Activated CD8-positive, alpha-beta T cell treated with anti-CD3 and anti-CD28 coated beads for 36 hours (primary cell): ENCODE measurements around the gene PRRC2B. TPM values are rescaled to one million over a fixed set of nuclear protein-coding genes. Genes with fewer than 3 reads are reported as not detected.

Experiments
- ATAC-seq: fragments of 200-7000 bp; cut with Tn5 transposase; one replicate; pipeline ENCODE4 v1.10.0; 2021; ENCODE audit warnings: mild to moderate bottlenecking, moderate library complexity
- CTCF ChIA-PET: fragments of 350-600 bp; sonication (Branson Sonifier 250); formaldehyde crosslinking; loops from one replicate; lab custom pipeline; 2021; ENCODE audit warnings: antibody characterized with exemption; lab: Charles Lee
- POLR2A ChIA-PET: fragments of 350-600 bp; sonication (Branson Sonifier 250); formaldehyde crosslinking; loops from one replicate; lab custom pipeline; 2021; ENCODE audit warnings: antibody characterized with exemption; lab: Charles Lee
- DNase-seq: peaks from one replicate; pipeline ENCODE4 v3.0.0-alpha.2; 2020
- H3K27ac Mint-ChIP-seq: one replicate; pipeline ENCODE4 v1.8.0; 2021; ENCODE audit warnings: mild to moderate bottlenecking, mixed read lengths
- H3K27me3 Mint-ChIP-seq: one replicate; pipeline ENCODE4 v1.8.0; 2021; ENCODE audit warnings: mixed read lengths
- H3K36me3 Mint-ChIP-seq: one replicate; pipeline ENCODE4 v1.8.0; 2021; ENCODE audit warnings: low read depth, mixed read lengths
- H3K4me1 Mint-ChIP-seq: one replicate; pipeline ENCODE4 v1.8.0; 2021; ENCODE audit warnings: low read depth, mixed read lengths
- H3K4me3 Mint-ChIP-seq: one replicate; pipeline ENCODE4 v1.8.0; 2021; ENCODE audit warnings: mild to moderate bottlenecking, moderate library complexity, mixed read lengths
- H3K9me3 Mint-ChIP-seq: one replicate; pipeline ENCODE4 v1.8.0; 2021; ENCODE audit warnings: mixed read lengths
- CTCF ChIP-seq: fragments of 200-600 bp; IDR thresholded peaks from one replicate; pipeline ENCODE4 v1.8.0; 2022; ENCODE audit warnings: antibody characterized with exemption, mild to moderate bottlenecking
- intact Hi-C: fragments of 100-400 bp; cut with micrococcal nuclease; formaldehyde crosslinking; loops from one replicate; pipeline ENCODE4 v1.10.0; 2022
- total RNA-seq, 2 experiments: library from RNA; stranded (reverse); gene quantifications; one replicate each; pipeline ENCODE4 v1.2.3, GENCODE V29; 2021

PRRC2B gene
- total RNA-seq, 2 experiments from 2014 or later: 134 to 141 TPM

- DNase-seq (no peak), ATAC-seq (no peak)
- Mint-ChIP-seq H3K9me3 (no peaks in the 10 kb centered on the region), H3K36me3 (peaks cover 46% of the 10 kb centered on the region), H3K27me3 (no peaks in the 10 kb centered on the region), H3K4me3 (no peak overlapping the region), H3K4me1 (peaks cover 43% of the 10 kb centered on the region), H3K27ac (peak overlapping the region; percentile 25)
- no peak for TF ChIP-seq CTCF
- intact Hi-C loops: no loop called here
- ChIA-PET POLR2A (interaction anchor here (0.6 to 1.4 kb wide), 5 partner anchors 9 to 224 kb away, joined by 3 to 5 read pairs (median 3); no protein-coding TSS in a partner anchor), CTCF (interaction anchor here (0.9 to 2.5 kb wide), 2 partner anchors 10 to 147 kb away, joined by 3 to 8 read pairs; no protein-coding TSS in a partner anchor)
These were observed 103.0 kb downstream of the PRRC2B start for GRCh38 chr9:131496844-131497405.

- POLR2A ChIA-PET: interaction anchor here (0.9 to 3.1 kb wide), 7 partner anchors 14 to 140 kb away, joined by 3 to 8 read pairs (median 4); no protein-coding TSS in a partner anchor
- CTCF ChIA-PET: interaction anchor here (0.8 to 2.2 kb wide), 4 partner anchors 10 to 232 kb away, joined by 3 to 6 read pairs (median 3); no protein-coding TSS in a partner anchor
- peaks cover 54% of the 10 kb centered on the region for H3K4me1 Mint-ChIP-seq
- intact Hi-C loops: no loop called here
- no peak for TF ChIP-seq CTCF
- no peak overlapping the region for H3K4me3 Mint-ChIP-seq
- peak overlapping the region; percentile 55 for H3K27ac Mint-ChIP-seq
- peaks cover 27% of the 10 kb centered on the region for H3K36me3 Mint-ChIP-seq
- no peaks in the 10 kb centered on the region for H3K27me3 Mint-ChIP-seq
- DNase-seq (no peak), ATAC-seq (no peak)
- H3K9me3 Mint-ChIP-seq: no peaks in the 10 kb centered on the region
These were observed 105.4 kb downstream of the PRRC2B start for GRCh38 chr9:131499254-131499767.

GRCh38 chr9:131500377-131500776 lies 106.5 kb downstream of the PRRC2B start:
- POLR2A ChIA-PET: interaction anchor here (0.9 to 3.1 kb wide), 9 partner anchors 20 to 246 kb away, joined by 3 to 8 read pairs (median 4); no protein-coding TSS in a partner anchor
- H3K27ac Mint-ChIP-seq: peak overlapping the region; percentile 91
- H3K27me3 Mint-ChIP-seq: no peaks in the 10 kb centered on the region
- H3K4me3 Mint-ChIP-seq: peak overlapping the region; percentile 66
- no peak for TF ChIP-seq CTCF
- H3K9me3 Mint-ChIP-seq: no peaks in the 10 kb centered on the region
- intact Hi-C loops: loop anchor here (5.0 kb wide), 2 partner anchors 93 to 232 kb away; no protein-coding TSS in a partner anchor
- CTCF ChIA-PET: interaction anchor here (0.9 to 2.0 kb wide), 5 partner anchors 21 to 228 kb away, joined by 3 to 4 read pairs (median 3); no protein-coding TSS in a partner anchor
- ATAC-seq (peak; percentile 67), DNase-seq (peak; percentile 87)
- H3K4me1 Mint-ChIP-seq: peaks cover 61% of the 10 kb centered on the region
- peaks cover 26% of the 10 kb centered on the region for H3K36me3 Mint-ChIP-seq

- ATAC-seq (peak; percentile 38), DNase-seq (peak; percentile 83)
- Mint-ChIP-seq H3K9me3 (no peaks in the 10 kb centered on the region), H3K4me1 (peaks cover 63% of the 10 kb centered on the region), H3K27me3 (no peaks in the 10 kb centered on the region), H3K4me3 (peak overlapping the region; percentile 66), H3K27ac (peak overlapping the region; percentile 91), H3K36me3 (peaks cover 26% of the 10 kb centered on the region)
- intact Hi-C loops: loop anchor here (5.0 kb wide), 2 partner anchors 94 to 231 kb away; no protein-coding TSS in a partner anchor
- ChIA-PET POLR2A (interaction anchor here (0.9 to 3.1 kb wide), 7 partner anchors 20 to 247 kb away, joined by 3 to 8 read pairs (median 4); no protein-coding TSS in a partner anchor), CTCF (interaction anchor here (0.9 to 2.0 kb wide), 5 partner anchors 22 to 227 kb away, joined by 3 to 4 read pairs (median 3); no protein-coding TSS in a partner anchor)
- TF ChIP-seq CTCF: no peak
These were observed 107.2 kb downstream of the PRRC2B start for GRCh38 chr9:131500939-131501541.
